ENCODE measurements around the gene SUV39H1. TPM values are rescaled to one million over a fixed set of nuclear protein-coding genes. Genes with fewer than 3 reads are reported as not detected.

The SUV39H1 gene
- total and polyA plus RNA-seq, 2 of the 8 experiments (the other 6 are each of a cell fraction or from before 2014, with no cell fraction given) = 14.8 to 27.8 TPM

- H3K4ac ChIP-seq (replicated peaks; ENCODE audit: insufficient read length, low read depth, low read length) = no peak overlapping the region
- no peaks in the 10 kb centered on the region for H3K27me3 ChIP-seq (replicated peaks in 1 of 4; ENCODE audit: control insufficient read depth in 3 of 4, extremely low read depth in 1 of 4, insufficient read depth in 3 of 4, low read length in 3 of 4)
- H2AK5ac ChIP-seq (ENCODE audit: low read depth, low read length) = no peak overlapping the region
- H3K27ac ChIP-seq (ENCODE audit: low read depth, low read length) = no peak overlapping the region
- H3K18ac ChIP-seq (ENCODE audit: extremely low read depth, low read length) = no peak overlapping the region
- no CpG with 5 or more reads among the region's 3 CpGs for WGBS, 2 experiments (ENCODE audit: extremely low coverage in 1 of 2, insufficient coverage in 1 of 2, insufficient read length in 1 of 2, insufficient replicate concordance in 2 of 2, low coverage in 1 of 2, low lambda C conversion rate in 2 of 2, missing lambda C conversion rate in 1 of 2)
- no peak overlapping the region for H3K14ac ChIP-seq (ENCODE audit: insufficient read length)
- FAIRE-seq (no peak), DNase-seq (ENCODE audit: low read depth in 1 of 2, low spot score in 2 of 2) (no peak)
- H3K4me1 ChIP-seq (replicated peaks in 1 of 4; ENCODE audit: control insufficient read depth in 3 of 4, insufficient read depth in 4 of 4, low read length in 3 of 4) = no peaks in the 10 kb centered on the region
- no peak overlapping the region for H4K91ac ChIP-seq (replicated peaks; ENCODE audit: insufficient read length, low read length)
- no peaks in the 10 kb centered on the region for H3K9me3 ChIP-seq (ENCODE audit: insufficient read depth in 2 of 2, low read depth in 1 of 2, low read length in 1 of 2)
- H2BK12ac ChIP-seq (ENCODE audit: low read depth, low read length) = no peak overlapping the region
- no peak overlapping the region for H2BK120ac ChIP-seq (replicated peaks; ENCODE audit: low read depth, low read length)
- no peak overlapping the region for H3K9ac ChIP-seq (replicated peaks in 1 of 4; ENCODE audit: extremely low read depth in 1 of 4, low read depth in 3 of 4, low read length in 3 of 4)
- ChIA-PET POLR2A (ENCODE audit: partially characterized antibody) (interaction anchor here (0.6 to 0.8 kb wide), 2 partner anchors 139 to 146 kb away, joined by 3 to 6 read pairs; partner anchors contain the start of genes PQBP1 and TIMM17B), CTCF (ENCODE audit: partially characterized antibody) (no interaction called here)
- H2BK15ac ChIP-seq (ENCODE audit: low read length) = no peak overlapping the region
- no peak overlapping the region for H2BK5ac ChIP-seq (ENCODE audit: low read depth, low read length)
- no peak overlapping the region for H3K23ac ChIP-seq (ENCODE audit: insufficient read length)
- H3K36me3 ChIP-seq (ENCODE audit: control insufficient read depth in 2 of 4, insufficient read depth in 4 of 4, low read length in 3 of 4) = no peaks in the 10 kb centered on the region
- no peak overlapping the region for H3K4me2 ChIP-seq (ENCODE audit: insufficient read depth in 1 of 2, low read depth in 2 of 2, low read length in 2 of 2)
- no peaks in the 10 kb centered on the region for H3K23me2 ChIP-seq (ENCODE audit: low read depth, low read length)
- H3K4me3 ChIP-seq (ENCODE audit: extremely low read depth in 1 of 4, insufficient read depth in 2 of 4, low read depth in 3 of 4, low read length in 4 of 4) = no peak overlapping the region
- H3K79me2 ChIP-seq (ENCODE audit: control insufficient read depth in 1 of 2, insufficient read depth in 2 of 2, low read length in 2 of 2) = no peaks in the 10 kb centered on the region
- no peak overlapping the region for H2AFZ ChIP-seq (ENCODE audit: low read length)
- H3K56ac ChIP-seq (replicated peaks; ENCODE audit: insufficient read length, low read depth, low read length) = no peak overlapping the region
- no peak overlapping the region for H2BK20ac ChIP-seq (ENCODE audit: low read length)
- no peak overlapping the region for H4K5ac ChIP-seq (ENCODE audit: insufficient read length, low read depth, low read length)
- no peaks in the 10 kb centered on the region for H4K20me1 ChIP-seq (replicated peaks in 1 of 2; ENCODE audit: control insufficient read depth in 1 of 2, insufficient read depth in 2 of 2, low read length in 2 of 2)
- H3K79me1 ChIP-seq (ENCODE audit: low read depth, low read length) = no peaks in the 10 kb centered on the region
- H4K8ac ChIP-seq (ENCODE audit: extremely low read depth, insufficient read depth, low read length) = peak overlapping the region; percentile 51; the same call in 1 of the 2 replicates
- no peak for TF ChIP-seq SIN3A (conservative IDR thresholded peaks at IDR 0.05 in 1 of 2, IDR thresholded peaks at IDR 0.05 in 1 of 2; ENCODE audit: low read depth in 1 of 2, low read length in 2 of 2)
- TF ChIP-seq HDAC2 (IDR thresholded peaks at IDR 0.05; ENCODE audit: borderline replicate concordance in 1 of 2, low read depth in 2 of 2, low read length in 2 of 2) = no peak
- no peak for TF ChIP-seq BCL11A (IDR thresholded peaks at IDR 0.05; ENCODE audit: low read depth in 2 of 2, low read length in 2 of 2)
- no peak for TF ChIP-seq SIRT6 (IDR thresholded peaks at IDR 0.05; ENCODE audit: low read length)
- TF ChIP-seq EP300 (IDR thresholded peaks at IDR 0.05; ENCODE audit: borderline replicate concordance in 1 of 2, low read depth in 2 of 2, low read length in 2 of 2) = no peak
- no peak for TF ChIP-seq POU5F1 (IDR thresholded peaks at IDR 0.05; ENCODE audit: low read depth, low read length)
- TF ChIP-seq CREB1 (IDR thresholded peaks at IDR 0.05) = no peak
- no peak for TF ChIP-seq EZH2 (IDR thresholded peaks at IDR 0.05; ENCODE audit: low read depth, low read length, severe bottlenecking)
- TF ChIP-seq HDAC6 (IDR thresholded peaks at IDR 0.05; ENCODE audit: low read depth, low read length) = no peak
- TF ChIP-seq YY1 (IDR thresholded peaks at IDR 0.05; ENCODE audit: low read depth, low read length) = no peak
- no peak for TF ChIP-seq KDM4A (IDR thresholded peaks at IDR 0.05; ENCODE audit: low read depth, low read length, severe bottlenecking)
- TF ChIP-seq RBBP5 (IDR thresholded peaks at IDR 0.05; ENCODE audit: borderline replicate concordance, low read depth, low read length) = no peak
- TF ChIP-seq MAX (IDR thresholded peaks at IDR 0.05) = no peak
These were observed 54.8 kb downstream of the SUV39H1 start for GRCh38 chrX:48751343-48751742.
